HG02885 (cell line): ENCODE data around the gene TOMT.
A peak's percentile ranks its signal among the peaks of the same experiment; 100 is the strongest.

ENCODE experiments used
- ATAC-seq: cut with Tn5 transposase; IDR thresholded peaks from one replicate; pipeline ENCODE4 v1.9.1; 2021; ENCODE audit warnings: mild to moderate bottlenecking; ENCODE audit not compliant: unreplicated experiment, poor library complexity

TOMT gene, protein sequence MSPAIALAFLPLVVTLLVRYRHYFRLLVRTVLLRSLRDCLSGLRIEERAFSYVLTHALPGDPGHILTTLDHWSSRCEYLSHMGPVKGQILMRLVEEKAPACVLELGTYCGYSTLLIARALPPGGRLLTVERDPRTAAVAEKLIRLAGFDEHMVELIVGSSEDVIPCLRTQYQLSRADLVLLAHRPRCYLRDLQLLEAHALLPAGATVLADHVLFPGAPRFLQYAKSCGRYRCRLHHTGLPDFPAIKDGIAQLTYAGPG

DNA sequence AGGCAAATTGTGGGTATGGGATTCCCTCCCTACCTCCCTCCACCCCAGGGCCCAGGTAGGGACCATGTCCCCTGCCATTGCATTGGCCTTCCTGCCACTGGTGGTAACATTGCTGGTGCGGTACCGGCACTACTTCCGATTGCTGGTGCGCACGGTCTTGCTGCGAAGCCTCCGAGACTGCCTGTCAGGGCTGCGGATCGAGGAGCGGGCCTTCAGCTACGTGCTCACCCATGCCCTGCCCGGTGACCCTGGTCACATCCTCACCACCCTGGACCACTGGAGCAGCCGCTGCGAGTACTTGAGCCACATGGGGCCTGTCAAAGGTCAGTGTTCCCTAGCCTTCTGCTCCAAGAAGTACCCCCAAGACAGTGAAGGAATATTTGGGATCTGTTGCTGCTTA lies at the start of gene TOMT:
Gene TOMT, plus strand, starts transcription at position 37 of the 400 bp plus-strand sequence. Its CDS starts 28 bp downstream, at position 65.
- ATAC-seq: no peak

- ATAC-seq: no peak
Observed at GRCh38 chr11:72058416-72059034, 47.2 kb upstream of the TOMT start.

DNA sequence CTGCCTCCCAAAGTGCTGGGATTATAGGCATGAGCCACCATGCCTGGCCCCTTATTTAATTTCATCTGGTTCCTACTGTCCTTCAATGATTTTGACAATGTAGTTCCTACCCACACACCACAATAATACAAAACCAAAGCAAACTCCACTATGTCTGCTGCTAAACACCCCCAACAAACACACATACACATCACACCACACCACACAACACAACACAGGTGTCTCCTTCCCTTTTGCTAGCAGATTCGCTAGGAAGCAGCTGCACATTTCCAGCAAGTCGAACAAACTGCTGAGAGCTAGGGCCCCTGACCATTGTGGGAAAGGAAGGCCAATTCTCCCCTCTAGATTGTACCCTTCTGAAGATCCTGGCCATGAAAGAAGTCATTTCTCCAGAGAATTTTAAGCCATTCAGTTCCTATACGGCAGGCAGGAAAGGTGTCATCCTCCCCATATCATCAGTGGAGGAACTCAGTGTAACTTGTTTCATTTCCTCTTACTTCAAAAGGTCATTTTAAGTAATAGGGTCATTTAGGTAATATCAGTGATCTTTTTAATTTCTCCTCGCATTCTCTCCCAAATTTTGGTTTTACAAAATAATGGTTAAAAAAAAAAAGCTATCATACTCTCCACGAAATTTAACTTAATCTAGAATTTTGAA lies 43.9 kb upstream of the TOMT start:
- no peak for ATAC-seq

GRCh38 chr11:72066855-72067254 lies 38.9 kb upstream of the TOMT start:
- ATAC-seq: no peak

GRCh38 chr11:72067266-72067665 lies 38.5 kb upstream of the TOMT start:
- ATAC-seq: no peak

DNA sequence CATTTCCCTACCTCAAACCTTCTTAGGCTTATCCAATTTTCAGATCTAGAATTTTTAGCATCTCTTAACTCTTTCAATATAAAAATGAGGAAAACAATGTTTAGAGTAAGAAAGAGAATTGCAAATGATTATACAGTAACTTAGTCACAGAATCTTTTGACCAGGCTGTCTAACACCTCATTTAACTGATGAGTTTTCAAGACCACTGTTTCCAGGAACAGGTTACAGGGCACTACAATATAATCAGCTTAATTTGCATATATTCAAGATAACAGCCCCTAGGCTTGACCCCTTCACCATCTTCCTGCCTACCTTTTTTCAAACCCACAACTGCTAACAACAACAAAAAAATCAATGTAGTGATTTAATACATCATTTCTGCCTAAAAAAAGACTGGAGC lies 38.0 kb upstream of the TOMT start:
- ATAC-seq: no peak

DNA sequence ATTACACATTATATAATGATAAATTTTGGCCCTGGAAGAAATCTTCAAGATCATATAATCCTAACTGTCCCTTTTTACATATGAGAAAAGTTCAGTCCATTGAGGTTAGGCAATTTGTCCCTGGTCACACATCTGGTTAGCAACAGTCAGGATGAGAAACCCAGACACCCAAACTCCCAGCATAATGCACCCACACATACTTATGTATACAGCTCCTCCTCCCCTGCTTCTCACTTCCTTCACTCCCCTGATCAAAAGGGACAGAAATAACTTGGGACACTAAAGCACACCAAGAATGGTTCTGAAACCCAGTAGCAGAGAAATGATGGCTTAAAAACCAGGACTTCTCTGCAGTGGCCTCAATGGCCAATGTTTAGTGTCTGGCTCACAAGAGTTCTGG lies 36.5 kb upstream of the TOMT start:
- ATAC-seq: peak; percentile 37

- peak; percentile 46 for ATAC-seq
Observed at GRCh38 chr11:72069787-72070251, 35.9 kb upstream of the TOMT start.

- ATAC-seq: no peak
Observed at GRCh38 chr11:72070491-72070890, 35.2 kb upstream of the TOMT start.

DNA sequence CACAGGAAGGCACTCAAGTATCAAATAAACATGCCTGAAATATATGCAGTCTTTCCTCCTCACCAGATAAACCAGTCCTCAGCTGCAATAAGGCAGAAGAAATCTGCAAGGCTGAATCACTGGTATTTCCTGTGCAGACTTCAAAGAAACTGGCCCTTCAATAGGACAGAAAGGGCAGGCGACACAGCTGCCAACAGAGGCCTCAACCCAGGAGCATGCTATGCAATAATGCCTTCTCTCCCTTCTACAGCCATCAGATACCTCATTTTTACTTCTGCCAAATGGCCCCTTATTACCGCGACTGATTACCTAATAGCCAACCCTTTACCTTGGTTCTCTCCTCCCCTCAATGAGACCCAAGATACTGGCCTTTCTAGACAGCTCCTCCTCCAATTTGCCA lies 33.4 kb upstream of the TOMT start:
- ATAC-seq: no peak

DNA sequence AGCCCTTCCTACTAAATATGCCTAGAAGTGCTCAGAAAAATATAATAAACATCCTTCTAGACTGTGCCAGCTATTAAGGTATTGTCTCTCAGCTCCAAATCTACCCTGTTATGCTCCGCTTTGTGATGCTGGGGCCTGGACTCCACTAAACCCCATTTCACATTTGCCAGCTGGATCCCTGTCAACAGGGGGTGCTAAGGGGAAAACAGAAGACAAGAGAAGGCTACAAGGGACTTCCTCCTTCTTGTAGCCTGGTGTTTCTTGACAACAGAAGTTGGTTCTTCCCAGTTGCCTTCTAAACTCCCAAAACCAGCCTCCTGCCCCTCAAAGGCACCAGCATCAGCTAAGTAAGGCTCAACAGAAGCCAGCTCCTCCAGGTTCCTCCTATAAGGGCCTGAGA lies 30.6 kb upstream of the TOMT start:
- no peak for ATAC-seq

GRCh38 chr11:72075756-72076155 lies 30.0 kb upstream of the TOMT start:
- no peak for ATAC-seq

- ATAC-seq: no peak
Observed at GRCh38 chr11:72078477-72078876, 27.2 kb upstream of the TOMT start.

GRCh38 chr11:72079819-72080325 lies 25.9 kb upstream of the TOMT start:
- no peak for ATAC-seq

DNA sequence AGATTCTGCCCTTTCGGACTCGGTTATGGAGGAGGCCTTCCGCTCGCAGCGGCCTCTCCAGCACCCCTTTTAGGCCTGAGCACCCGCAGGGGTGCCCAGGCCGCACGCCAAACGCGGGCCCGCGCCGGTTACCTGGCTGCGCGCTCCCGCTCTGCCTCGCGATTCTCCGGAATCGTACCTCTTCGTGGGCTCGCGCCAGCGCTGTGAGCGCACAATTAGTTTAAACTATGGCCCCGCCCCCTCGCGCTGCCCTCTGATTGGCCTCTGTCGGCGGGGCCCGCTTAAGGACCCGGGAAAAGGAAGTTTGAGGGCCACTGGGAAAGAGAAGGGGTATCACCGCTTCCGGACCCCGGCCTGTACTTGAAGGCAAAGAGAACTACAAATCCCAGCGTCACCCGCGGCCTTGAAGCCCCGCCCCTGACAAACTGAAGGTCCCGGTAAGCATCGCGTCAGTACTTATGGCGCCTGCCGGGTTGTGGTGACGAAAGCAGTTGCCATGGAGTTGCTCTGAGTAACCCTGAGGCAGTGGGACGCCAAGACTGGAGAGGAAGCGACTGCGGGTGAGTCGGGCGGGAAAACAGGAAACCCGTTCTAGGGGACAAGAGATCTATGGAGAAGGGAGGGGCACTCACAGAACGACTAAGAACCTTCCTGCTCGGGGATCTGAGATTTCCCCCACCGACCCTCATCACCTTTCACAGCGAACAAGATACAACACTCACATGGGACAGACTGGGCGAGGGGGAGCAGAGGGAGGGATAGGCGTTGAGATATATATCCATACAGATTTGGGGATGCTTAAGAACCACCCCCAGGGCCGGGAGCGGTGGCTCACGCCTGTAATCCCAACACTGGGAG lies 25.2 kb upstream of the TOMT start, which contains the start of the genes LRRC51 and NUMA1:
Gene LRRC51, plus strand, starts transcription at position 525 of the 858 bp plus-strand sequence. CDS start 8,234 bp downstream, outside the sequence.
Gene NUMA1, minus strand, starts transcription at position 217 of the 858 bp plus-strand sequence. CDS start 44,599 bp downstream, outside the sequence.
- peak; percentile 95 for ATAC-seq

DNA sequence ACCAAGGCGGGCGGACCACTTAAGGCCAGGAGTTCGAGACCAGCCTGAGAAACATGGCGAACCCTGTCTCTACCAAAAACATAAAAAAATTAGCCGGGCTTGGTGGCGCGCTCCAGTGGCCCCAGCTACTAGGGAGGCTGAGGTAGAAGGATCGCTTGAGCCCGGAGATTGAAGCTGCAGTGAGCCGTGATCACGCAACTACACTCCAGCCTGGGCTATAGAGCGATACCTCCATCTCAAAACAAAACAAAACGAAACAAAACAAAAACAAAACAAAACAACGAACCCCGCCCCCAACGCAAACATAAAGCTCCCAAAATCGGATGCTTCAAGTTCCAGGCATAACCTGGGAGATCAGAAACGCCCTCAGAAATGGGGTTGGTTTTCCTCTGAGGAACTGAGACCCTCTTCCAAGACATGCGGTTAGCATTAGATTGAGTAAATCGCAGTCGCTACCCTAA lies 24.5 kb upstream of the TOMT start:
- ATAC-seq: no peak

DNA sequence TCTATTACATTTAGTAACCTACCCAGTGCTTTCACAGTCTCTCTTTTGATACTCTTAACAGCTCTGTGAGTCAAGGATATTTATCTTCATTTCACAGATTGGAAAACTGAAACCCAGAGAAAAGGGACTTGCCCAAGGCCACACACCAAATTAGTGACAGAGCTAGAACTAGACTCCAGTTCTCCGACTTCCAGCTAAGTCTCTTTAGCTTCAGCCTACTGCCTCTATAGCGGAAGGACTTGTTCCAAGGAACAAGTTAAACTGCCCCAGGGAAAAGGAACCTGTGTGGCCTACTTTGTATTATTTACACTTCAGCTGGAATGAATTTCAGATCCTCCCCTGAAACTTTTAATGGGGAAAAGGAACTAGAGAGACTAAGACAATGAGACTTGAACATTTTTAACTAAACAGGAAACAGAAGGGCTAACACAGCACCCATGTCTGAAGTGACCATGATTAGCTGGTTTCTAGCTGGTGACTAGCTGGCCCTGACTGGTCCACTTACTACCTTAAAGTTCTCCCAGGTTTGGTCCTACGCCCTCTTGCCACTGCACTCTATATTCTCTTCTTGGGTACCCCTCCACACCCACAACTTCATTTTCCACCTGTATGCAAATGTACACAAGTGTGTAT lies 23.8 kb upstream of the TOMT start:
- ATAC-seq: no peak

DNA sequence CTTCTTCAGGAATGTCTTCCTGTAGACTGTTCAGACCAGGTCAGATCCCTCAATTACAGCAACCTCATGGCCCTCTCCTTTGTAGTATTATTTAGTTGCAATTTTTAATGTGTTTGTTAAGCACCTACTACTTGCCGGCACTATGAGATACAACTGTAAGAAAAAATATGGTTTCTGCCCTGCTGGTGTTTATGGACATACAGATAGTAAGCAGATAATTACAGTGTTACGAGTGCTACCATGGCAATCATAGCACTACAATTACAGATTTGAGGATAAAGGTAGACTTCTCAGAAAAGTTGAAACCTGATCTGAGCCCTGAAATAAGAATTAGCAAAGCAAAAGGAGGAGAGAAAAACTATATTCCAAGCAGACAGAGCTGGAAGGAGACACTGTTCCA lies 22.3 kb upstream of the TOMT start:
- ATAC-seq: no peak

DNA sequence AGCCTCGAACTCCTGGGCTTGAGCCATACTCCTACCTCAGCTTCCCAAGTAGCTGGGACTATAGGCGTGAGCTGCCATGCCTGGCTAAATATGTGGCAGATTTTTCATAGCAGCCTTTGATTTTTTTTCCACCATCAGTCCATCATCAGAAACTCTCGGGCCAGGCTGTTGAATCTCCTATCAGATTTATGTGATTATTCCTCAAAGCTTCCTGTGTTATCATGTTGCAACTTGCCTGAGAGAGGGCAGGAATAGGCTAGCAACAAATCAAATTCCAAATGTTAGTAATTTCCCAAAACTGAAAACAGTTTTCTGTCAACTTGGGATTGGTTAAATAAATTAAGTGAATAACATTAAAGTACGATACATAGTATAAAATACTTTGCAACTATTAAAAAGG lies 21.6 kb upstream of the TOMT start:
- ATAC-seq: no peak

DNA sequence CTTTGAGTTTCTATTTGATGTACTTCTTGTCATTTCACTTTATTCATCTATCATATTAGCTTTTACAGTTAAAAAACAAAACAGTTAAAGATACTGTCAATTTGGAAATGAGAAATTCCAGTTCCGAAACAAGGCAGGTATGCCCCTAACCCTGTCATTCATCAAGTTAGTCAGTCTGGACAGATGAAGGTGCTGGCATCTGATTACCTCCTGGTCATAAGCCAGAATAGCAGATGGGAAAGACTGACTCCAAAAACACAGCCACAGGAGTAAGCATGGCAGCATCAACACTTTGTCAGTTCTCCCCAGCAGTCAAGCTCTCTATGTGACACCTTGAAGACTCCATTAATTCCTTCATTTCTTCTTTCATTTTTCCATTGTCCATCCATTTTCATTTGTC lies 20.8 kb upstream of the TOMT start:
- no peak for ATAC-seq
